ENCODE measurements around the gene IWS1.

Gene IWS1

DNA sequence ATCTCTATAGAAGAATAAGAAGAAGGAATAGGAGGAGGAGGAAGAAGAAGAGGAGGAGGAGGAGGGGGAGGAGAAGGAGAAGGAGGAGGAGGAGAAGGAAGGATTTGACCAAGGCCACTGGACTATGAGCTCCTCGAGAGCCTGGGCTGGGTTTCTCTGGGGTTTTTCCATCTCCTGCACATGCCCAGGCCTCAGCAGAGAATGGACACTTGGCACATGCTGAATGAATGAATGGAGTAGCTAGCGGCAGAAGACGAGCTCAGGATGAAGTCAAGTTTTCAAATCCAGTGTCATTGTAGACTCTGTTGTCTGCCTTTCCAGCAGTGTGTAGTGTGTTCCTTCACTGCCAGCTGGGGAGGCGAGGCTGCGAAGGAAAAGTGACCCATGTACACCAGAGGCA, 11.4 kb upstream of the IWS1 start:
- DNase-seq (ENCODE audit: low read depth, low spot score), result no peak
- no peak overlapping the region for H3K4me3 ChIP-seq (ENCODE audit: low read depth, low read length)
- in situ Hi-C loops (cut with HindIII; ENCODE audit: low sequenced_read_pairs), result no loop called here
- TF ChIP-seq CTCF (IDR thresholded peaks at IDR 0.05; ENCODE audit: low read depth, low read length), result no peak

GRCh38 chr2:127536707-127537541, 10.6 kb upstream of the IWS1 start:
- TF ChIP-seq CTCF (IDR thresholded peaks at IDR 0.05; ENCODE audit: low read depth, low read length), result no peak
- no peak overlapping the region for H3K4me3 ChIP-seq (ENCODE audit: low read depth, low read length)
- DNase-seq (ENCODE audit: low read depth, low spot score), result no peak
- in situ Hi-C loops (cut with HindIII; ENCODE audit: low sequenced_read_pairs), result no loop called here

DNA sequence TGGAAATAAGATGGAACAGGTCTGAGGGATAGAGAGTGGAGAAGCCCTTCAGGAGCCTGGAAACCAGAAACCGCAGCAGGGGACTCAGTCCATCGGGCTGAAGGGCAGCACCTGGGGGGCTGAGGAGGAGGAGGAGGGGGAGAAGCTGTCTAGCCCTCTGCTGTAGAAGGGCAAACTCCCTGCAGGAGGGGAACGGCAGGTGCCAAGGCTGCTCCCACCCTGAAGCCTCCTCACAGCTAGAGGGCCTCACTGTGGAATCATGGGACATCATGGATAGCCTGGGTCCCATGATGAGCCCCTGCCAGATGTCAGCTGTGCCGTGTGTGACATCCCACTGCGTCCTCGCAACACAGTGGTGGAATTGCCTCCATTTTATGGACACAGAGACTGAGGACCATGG, 9.6 kb upstream of the IWS1 start:
- no peak for DNase-seq (ENCODE audit: low read depth, low spot score)
- in situ Hi-C loops (cut with HindIII; ENCODE audit: low sequenced_read_pairs), result no loop called here
- no peak for TF ChIP-seq CTCF (IDR thresholded peaks at IDR 0.05; ENCODE audit: low read depth, low read length)
- no peak overlapping the region for H3K4me3 ChIP-seq (ENCODE audit: low read depth, low read length)

DNA sequence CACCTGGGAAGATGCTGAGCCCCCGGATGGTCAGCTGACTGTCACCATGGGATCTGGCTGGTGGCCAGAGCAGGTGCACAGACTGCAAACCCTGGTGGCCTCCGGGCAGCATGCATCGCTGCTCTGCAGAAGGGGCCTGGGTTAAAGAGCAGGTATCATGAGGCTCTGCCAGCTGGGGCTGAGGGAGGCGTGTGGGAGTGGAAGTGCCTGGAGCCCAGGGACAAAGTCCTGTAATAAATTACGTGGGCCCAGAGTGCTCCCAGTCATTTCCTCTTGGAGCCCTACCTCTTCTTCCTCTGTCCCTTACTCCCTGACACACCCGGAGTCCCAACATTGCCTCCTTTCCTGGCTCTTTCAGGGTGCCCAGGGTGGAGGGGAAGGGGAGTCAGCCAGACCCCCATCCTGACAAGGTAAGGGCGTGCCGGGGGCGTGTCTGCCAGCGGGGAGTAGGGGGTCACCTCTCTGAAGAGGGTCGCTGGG, 9.2 kb upstream of the IWS1 start, which contains the start of gene MYO7B:
TSS of gene MYO7B (plus strand) at position 262 of the 480 bp plus-strand sequence. CDS start 24,040 bp downstream, outside the sequence.
- in situ Hi-C loops (cut with HindIII; ENCODE audit: low sequenced_read_pairs), result no loop called here
- TF ChIP-seq CTCF (IDR thresholded peaks at IDR 0.05; ENCODE audit: low read depth, low read length), result no peak
- no peak for DNase-seq (ENCODE audit: low read depth, low spot score)
- H3K4me3 ChIP-seq (ENCODE audit: low read depth, low read length), result no peak within 1 kb of the TSS

- H3K4me3 ChIP-seq (ENCODE audit: low read depth, low read length), result no peak overlapping the region
- in situ Hi-C loops (cut with HindIII; ENCODE audit: low sequenced_read_pairs), result no loop called here
These were observed 6.0 kb upstream of the IWS1 start for GRCh38 chr2:127532296-127532695.

GRCh38 chr2:127531221-127531648, 4.9 kb upstream of the IWS1 start:
- in situ Hi-C loops (cut with HindIII; ENCODE audit: low sequenced_read_pairs), result no loop called here
- TF ChIP-seq CTCF (IDR thresholded peaks at IDR 0.05; ENCODE audit: low read depth, low read length), result no peak
- H3K4me3 ChIP-seq (ENCODE audit: low read depth, low read length), result no peak overlapping the region
- no peak for DNase-seq (ENCODE audit: low read depth, low spot score)

More at GRCh38 chr2:127532296-127532695, 6.0 kb upstream of the IWS1 start:
- DNase-seq (ENCODE audit: low read depth, low spot score), result no peak
- no peak for TF ChIP-seq CTCF (IDR thresholded peaks at IDR 0.05; ENCODE audit: low read depth, low read length)
